Limb (tissue), 2 donors: ENCODE measurements around the gene CCDC186.

Source experiments
- DNase-seq, 2 donors: peaks; one replicate each; pipeline ENCODE4 v3.0.0-alpha.2; 2016; ENCODE audit errors: extremely low spot score in 2 of 2

Gene CCDC186

DNA sequence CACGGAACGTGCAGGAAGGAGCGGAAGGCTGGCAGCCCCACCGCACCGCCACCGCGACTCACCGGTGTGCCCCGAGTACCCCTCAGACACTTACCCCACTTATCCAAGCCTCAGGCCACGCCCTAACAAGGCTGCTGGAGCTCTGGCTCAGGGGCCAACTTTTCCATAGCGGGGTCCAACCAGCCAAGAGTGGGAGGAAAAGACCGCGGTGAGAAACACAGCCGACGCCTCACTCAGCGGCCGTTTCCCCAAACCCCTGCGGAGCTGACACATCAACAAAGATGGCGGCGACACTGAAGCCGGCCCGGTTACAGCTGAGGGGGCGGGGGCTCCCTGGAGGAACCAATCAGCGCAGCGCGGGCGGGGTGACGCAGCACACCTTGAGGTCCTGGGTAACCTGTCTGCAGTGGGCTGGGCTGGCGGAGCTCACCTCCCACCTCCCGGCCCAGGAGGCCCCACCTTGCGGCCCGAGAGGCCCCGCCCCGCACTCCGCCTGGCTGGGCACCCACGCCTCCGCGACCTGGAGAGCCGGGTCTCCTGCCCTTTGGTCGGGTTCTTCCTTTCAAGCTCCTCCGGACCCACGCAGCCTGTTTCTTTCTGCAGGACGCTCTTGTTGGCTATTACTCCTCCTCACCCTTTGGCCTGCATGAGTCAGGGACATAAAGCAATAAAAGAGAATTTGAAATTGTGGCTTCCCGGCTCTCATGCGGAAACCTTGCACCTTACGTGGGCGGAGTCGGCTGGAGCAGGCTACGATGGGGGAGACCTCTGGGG lies at the start of gene CCDC186:
Gene CCDC186, minus strand, starts transcription at position 283 of the 774 bp plus-strand sequence. CDS start 10,935 bp downstream, outside the sequence.
- DNase-seq: peak; percentile 90 to 94

DNA sequence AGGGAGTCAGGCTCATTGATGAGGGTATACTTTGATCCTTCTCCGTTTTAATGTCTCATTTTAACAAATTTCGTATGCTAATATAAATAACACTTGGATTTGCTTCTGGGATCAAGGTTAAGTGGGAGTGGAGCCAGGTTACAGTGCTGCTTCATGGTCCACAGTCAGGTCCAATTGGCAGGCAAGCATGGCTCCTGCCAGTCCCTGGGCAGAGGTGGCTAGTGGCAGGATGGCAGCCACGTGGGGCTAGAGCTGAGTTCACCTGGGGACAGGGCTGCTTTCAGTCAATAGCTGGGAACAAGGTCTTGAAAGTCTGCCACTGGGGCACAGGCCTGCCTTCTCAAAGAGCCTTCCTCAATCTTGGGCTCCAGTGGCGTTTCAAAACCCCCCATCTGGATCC lies 49.1 kb upstream of the CCDC186 start:
- DNase-seq: no peak

GRCh38 chr10:114221235-114221634 lies 47.2 kb upstream of the CCDC186 start:
- DNase-seq: no peak

GRCh38 chr10:114220281-114220680 lies 46.3 kb upstream of the CCDC186 start:
- DNase-seq: no peak

DNA sequence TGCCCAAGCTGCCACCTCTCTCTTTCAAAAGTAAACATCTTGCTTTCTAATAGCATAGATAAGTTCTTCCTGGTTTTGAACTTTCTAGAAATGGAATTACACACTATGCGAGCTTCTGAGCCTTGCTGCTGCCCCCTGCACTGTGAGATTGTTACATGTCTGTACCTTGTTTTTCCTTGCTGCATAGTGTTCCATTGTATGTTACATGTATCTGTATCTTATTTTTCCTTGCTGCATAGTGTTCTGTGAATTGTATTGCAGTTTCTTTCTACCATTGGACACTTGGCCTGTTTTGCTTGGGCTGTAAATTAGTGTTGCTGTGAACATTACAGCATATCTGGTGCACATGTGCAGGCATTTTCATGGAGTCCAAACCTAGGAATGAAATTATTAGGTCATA lies 41.0 kb upstream of the CCDC186 start:
- DNase-seq: no peak

GRCh38 chr10:114212153-114212552 lies 38.1 kb upstream of the CCDC186 start:
- no peak for DNase-seq

- no peak for DNase-seq
These were observed 34.3 kb upstream of the CCDC186 start for GRCh38 chr10:114208351-114208750.

GRCh38 chr10:114207349-114207748 lies 33.3 kb upstream of the CCDC186 start:
- no peak for DNase-seq

DNA sequence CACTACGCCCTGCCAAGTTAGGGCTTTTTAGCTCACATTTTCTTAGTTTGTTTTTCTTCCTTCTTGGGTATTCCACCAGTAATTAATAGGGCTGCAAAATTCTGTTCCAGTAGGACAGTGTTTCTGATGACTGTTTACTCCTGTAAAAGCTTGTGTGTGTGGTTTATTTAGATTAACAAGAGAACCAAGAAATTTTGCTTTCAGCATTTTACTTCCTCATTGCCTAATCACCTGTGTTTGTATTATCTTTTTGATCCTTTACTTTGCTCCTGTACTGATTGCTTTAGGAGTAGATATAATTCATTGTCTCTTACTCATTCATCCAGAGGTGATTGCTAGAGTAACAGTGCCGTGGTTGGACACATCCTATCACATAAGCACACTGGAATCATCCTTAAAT lies 32.9 kb upstream of the CCDC186 start:
- DNase-seq: no peak

GRCh38 chr10:114202812-114203211 lies 28.8 kb upstream of the CCDC186 start:
- no peak for DNase-seq

DNA sequence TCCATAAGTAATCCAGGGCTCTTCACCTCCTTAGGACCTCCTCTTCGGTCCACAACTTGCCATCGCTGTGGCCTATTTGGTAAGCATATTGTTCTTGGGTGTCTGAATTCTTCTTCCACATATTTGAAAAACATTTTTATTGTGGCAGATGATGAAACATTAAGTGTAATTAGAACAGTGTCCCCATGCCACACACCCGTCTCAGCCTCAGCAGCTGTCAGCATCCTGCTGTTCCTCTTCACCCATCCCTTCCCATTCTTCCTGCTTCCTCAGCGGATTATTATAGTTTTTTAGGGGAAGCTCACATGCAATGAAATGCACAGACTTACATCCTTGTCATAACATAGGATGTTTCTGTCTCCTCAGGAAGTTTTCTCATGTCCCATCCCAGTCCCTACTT lies 25.2 kb upstream of the CCDC186 start:
- DNase-seq: no peak

GRCh38 chr10:114195079-114195478 lies 21.1 kb upstream of the CCDC186 start:
- no peak for DNase-seq

- DNase-seq: no peak
These were observed 15.7 kb upstream of the CCDC186 start for GRCh38 chr10:114189700-114190099.

DNA sequence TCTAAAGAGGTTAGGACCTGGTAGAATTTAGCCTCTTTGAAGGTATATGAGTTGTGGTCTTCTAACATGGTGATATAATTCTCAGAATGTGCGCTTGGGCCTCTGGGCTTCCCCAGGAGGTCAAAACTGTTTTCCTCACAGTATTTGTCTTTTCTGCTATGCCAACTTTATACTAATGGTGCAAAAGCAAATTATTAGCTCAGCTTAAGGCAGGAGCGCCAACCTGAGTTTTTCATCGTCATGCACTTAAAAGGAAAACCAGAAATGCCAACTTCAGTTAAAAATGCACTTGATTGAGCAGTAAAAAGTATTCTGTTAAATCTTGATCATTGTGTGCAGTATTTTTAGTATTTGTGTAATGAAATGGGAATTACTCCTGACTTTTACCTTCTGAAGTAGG lies 14.9 kb upstream of the CCDC186 start:
- no peak for DNase-seq

DNA sequence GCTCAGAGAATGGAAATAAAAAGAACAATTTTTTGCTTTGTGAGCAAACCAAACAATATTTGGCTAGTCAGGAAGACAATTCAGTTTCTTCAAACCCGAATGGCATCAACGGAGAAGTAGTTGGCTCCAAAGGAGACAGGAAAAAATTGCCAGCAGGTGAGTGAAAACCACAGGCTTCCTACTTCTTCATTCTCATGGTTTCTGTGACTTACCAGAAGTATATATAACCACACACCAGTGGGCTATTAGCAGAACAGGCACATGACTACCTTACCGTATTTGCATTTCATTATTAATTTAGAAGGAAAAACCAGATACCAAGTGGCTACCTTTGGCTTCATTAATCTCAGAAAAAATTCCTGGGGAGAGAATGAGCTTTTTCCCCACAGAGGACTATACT lies 14.0 kb upstream of the CCDC186 start:
- no peak for DNase-seq

DNA sequence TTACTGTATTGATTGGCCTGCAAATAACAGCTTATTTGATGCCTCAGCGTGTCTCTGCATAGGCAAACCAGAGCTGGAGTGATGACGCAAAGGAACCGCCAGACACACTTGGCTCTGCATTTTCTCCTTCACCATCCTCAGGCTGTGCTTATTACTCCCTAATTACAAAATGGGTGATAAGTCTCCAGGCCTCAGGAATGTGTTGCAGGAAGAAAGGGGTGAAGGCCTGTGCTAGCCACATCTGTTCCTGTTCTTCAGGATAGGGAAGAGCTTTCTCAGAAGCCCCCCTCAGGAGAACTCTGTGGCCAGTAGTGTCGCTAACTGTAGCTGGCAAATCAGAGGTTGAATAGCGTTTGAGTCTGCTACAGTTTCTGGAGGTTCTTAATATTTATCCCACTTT lies 10.3 kb upstream of the CCDC186 start:
- DNase-seq: no peak

- no peak for DNase-seq
These were observed 9.6 kb upstream of the CCDC186 start for GRCh38 chr10:114183563-114183962.

GRCh38 chr10:114181971-114182370 lies 8.0 kb upstream of the CCDC186 start:
- DNase-seq: peak in 1 of 2 donors; percentile 26

GRCh38 chr10:114180937-114181336 lies 6.9 kb upstream of the CCDC186 start:
- no peak for DNase-seq

DNA sequence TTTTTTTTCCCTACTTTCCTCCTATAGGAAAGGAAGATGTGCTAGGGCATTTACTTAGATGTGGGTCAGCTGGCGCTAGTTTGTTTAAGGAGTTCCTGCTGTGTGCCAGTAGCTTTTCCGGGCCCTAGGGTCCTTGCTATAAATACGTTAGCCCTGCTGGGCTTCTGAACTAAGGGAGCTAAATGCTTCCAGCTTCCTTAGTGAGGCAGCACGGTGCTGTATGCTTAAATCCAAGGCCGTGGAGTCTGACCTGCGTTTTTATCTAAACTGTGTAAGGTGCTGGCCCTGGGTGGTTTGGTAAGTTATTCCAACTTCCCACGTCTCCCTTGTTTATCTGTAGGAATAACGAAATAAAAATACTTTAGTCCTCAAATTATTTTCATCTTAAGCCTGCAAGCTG lies 5.7 kb upstream of the CCDC186 start:
- no peak for DNase-seq

GRCh38 chr10:114179148-114179547 lies 5.1 kb upstream of the CCDC186 start, which contains the start of gene TDRD1:
Gene TDRD1, plus strand, starts transcription at chr10:114179353. Its CDS starts 8,479 bp downstream, at chr10:114187832.
- DNase-seq: no peak

GRCh38 chr10:114176511-114176910 lies 2.5 kb upstream of the CCDC186 start:
- DNase-seq: no peak

- DNase-seq: no peak
These were observed 1.7 kb upstream of the CCDC186 start for GRCh38 chr10:114175667-114176066.
